ENCODE results near the gene NID1.

- TF ChIP-seq, protein P1, sequence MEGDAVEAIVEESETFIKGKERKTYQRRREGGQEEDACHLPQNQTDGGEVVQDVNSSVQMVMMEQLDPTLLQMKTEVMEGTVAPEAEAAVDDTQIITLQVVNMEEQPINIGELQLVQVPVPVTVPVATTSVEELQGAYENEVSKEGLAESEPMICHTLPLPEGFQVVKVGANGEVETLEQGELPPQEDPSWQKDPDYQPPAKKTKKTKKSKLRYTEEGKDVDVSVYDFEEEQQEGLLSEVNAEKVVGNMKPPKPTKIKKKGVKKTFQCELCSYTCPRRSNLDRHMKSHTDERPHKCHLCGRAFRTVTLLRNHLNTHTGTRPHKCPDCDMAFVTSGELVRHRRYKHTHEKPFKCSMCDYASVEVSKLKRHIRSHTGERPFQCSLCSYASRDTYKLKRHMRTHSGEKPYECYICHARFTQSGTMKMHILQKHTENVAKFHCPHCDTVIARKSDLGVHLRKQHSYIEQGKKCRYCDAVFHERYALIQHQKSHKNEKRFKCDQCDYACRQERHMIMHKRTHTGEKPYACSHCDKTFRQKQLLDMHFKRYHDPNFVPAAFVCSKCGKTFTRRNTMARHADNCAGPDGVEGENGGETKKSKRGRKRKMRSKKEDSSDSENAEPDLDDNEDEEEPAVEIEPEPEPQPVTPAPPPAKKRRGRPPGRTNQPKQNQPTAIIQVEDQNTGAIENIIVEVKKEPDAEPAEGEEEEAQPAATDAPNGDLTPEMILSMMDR (IDR thresholded peaks at IDR 0.05), result no peak
- no peak for TF ChIP-seq POLR2A (IDR thresholded peaks at IDR 0.05)
These were observed 35.9 kb upstream of the NID1 start for GRCh38 chr1:236100799-236101198.
